ENCODE data around the gene DUOX1. TPM values are rescaled to one million over a fixed set of nuclear protein-coding genes. Genes with fewer than 3 reads are reported as not detected.

DUOX1 gene
- total RNA-seq, 4 donors from 2014 or later = 87.5 to 202 (median 122) TPM

DNA sequence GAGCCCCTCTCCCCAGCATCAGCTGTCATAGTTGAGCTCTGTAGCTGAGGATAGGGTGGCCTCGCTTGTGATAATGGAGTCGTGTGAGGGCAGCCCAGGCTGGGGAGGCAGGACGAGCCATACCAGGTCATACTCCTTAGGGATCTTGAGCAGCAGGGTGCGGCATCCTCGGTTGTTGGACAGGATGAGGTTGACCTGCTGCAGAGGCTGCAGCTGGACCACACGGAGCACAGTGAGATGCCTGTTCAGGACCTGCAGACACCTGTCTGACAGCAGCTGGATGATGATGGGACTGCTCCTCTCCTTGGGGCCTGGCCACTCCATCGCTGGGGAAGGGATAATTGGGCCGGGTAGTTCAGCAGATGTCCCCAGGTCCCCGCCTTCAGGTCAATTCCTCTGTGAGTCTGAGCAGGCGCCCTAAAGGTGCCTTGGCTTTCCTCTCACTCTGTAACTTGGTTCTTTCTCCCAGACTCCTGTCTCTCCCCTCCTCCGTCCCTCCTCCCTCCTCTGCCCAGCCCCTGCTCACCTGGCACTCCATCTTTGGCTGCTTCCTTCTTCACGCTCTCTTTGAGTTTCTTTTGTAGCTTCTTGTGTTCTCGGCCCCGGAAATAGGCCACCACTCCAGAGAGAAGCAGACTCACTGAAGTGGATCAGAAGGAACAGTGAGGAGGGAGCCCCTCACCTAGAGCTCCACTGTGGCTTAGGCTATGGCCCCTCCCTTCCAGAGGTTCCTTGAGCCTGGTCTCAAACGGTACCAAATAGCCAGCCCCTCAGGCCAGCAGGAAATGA is 23.6 kb upstream of the DUOX1 start:
- H3K27ac ChIP-seq = no peak overlapping the region

DNA sequence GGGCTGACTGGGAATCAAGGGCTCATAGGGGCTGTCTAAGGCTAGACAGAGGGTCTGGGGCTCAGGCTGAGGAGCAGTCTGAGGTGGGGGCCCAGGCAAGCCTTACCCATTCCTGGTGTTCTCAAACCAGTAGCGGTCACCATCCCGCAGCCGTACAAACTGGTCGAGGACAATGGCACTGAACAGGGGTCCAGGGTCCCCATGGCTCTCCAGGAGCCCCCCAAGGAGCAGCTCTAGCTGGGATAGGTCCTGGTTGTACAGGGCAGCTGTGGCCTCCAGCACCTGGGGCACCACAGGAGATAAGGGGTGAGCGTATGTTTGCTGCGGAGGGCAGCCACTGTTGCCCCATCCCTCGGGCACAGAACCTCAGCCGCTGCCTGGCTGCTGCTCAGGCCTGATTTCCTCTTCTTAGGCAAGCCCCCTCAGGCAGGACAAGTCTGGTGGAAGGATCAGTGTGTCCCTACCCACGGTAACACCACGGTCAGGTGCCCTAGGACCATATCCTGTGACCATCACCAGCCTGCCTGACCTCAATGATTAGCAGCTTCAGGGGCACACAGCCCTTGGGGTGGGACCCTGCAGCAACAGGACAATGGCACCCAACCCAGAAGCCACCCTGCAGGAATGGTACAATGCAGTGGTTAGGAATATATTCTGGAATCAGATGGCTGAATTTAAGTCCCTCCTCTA is 21.7 kb upstream of the DUOX1 start:
- Histone ChIP-seq H3K27me3 (peaks cover 10 to 62% (median 12%) of the 10 kb centered on the region in 4 donors), H3K36me3 (peaks cover 0 to 3% (median 0%) of the 10 kb centered on the region in 3 donors), H3K27ac (no peak overlapping the region), H3K4me3 (no peak overlapping the region), H3K4me1 (peaks cover 7 to 23% (median 17%) of the 10 kb centered on the region in 3 donors), H3K9me3 (no peaks in the 10 kb centered on the region)
- TF ChIP-seq, protein P1, sequence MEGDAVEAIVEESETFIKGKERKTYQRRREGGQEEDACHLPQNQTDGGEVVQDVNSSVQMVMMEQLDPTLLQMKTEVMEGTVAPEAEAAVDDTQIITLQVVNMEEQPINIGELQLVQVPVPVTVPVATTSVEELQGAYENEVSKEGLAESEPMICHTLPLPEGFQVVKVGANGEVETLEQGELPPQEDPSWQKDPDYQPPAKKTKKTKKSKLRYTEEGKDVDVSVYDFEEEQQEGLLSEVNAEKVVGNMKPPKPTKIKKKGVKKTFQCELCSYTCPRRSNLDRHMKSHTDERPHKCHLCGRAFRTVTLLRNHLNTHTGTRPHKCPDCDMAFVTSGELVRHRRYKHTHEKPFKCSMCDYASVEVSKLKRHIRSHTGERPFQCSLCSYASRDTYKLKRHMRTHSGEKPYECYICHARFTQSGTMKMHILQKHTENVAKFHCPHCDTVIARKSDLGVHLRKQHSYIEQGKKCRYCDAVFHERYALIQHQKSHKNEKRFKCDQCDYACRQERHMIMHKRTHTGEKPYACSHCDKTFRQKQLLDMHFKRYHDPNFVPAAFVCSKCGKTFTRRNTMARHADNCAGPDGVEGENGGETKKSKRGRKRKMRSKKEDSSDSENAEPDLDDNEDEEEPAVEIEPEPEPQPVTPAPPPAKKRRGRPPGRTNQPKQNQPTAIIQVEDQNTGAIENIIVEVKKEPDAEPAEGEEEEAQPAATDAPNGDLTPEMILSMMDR (IDR thresholded peaks at IDR 0.05) = no peak
- WGBS, 2 donors = 87 to 88% methylated on average over 3 to 4 of the region's 10 CpGs
- no peak for DNase-seq
- intact Hi-C loops (cut with DNase I) = no loop called here

More for the DNA sequence above, 23.6 kb upstream of the DUOX1 start:
- H3K36me3 ChIP-seq = peaks cover 0 to 3% (median 0%) of the 10 kb centered on the region in 3 donors
- H3K4me3 ChIP-seq = no peak overlapping the region
- DNase-seq = no peak
- peaks cover 0 to 11% (median 0%) of the 10 kb centered on the region in 3 donors for H3K4me1 ChIP-seq
- intact Hi-C loops (cut with DNase I) = no loop called here
- no peaks in the 10 kb centered on the region for H3K9me3 ChIP-seq
- WGBS, 2 donors = 85 to 90% methylated on average over 10 to 12 of the region's 15 CpGs
- peaks cover 0 to 43% (median 0%) of the 10 kb centered on the region in 4 donors for H3K27me3 ChIP-seq
- TF ChIP-seq POLR2A (IDR thresholded peaks at IDR 0.05) = no peak
- TF ChIP-seq, protein P1 (IDR thresholded peaks at IDR 0.05) = no peak

DNA sequence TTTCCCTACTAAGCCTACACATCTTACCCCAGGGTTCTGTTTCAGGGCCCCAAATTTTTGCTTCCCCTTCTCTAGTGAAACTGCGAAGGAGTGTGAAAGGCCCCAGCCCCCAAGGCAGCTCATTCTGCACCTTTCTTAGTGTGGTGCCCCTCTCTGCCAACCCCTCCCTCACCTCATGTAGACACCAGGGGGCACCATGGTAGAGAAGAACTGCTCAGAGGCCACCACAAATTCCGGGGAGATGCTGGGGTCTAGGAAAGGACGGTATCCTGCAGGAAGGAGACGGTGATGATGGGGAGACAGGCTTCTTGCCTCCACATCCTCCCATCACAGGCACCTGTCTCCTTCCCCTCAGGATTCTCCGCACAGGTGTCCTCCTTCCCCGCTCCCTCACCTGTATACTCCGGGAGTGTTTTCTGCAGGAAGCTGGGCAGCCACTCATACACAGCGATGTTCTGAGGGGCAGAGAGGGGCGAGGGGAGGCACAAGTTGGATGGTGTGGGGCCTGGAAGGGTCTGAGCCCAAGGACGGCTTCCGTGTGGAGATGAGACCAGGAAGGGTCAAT is 19.5 kb upstream of the DUOX1 start:
- no peak for DNase-seq
- peaks cover 14 to 84% (median 16%) of the 10 kb centered on the region in 4 donors for H3K27me3 ChIP-seq
- WGBS, 2 donors = 62 to 64% methylated on average over 7 to 10 of the region's 11 CpGs

DNA sequence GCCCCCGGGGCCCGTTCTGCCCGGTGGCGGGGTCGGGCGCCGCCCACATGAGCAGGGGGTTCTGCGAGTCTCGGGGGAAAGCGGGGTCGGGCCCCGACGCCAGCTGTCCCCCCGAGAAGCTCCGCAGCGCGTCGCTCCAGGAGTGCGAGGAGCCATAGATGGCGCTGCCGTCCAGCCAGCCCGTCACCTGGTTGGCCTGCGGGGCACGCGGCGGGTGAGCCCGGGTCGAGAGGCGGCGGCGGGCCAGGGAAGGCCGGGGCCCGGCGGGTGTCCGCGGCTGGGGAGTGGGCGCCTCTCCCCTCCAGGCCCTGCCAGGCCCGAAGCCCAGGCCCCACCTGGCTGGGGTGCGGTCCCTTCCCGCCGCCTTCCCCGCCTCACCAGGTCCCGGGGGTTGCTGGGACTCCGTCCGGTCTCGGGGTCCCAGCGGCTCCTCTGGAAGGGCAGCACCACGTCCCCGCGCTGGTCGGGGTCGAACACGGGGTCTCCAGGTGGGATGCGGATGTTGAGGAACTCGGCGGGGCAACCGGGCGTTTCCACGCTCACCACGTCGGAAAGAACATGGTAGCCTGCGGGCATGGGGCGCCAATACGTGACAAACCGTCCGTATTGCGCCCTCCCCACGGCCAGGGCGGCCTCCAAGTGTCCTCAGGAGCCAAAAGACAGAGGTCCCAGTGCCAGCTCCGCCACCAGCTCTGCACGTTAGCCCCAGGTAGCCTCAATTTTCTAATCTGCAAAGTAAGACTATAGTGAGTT is 18.2 kb upstream of the DUOX1 start:
- no peaks in the 10 kb centered on the region for H3K36me3 ChIP-seq
- H3K27ac ChIP-seq = no peak overlapping the region
- H3K27me3 ChIP-seq = peaks cover 19 to 87% (median 22%) of the 10 kb centered on the region in 4 donors
- no peaks in the 10 kb centered on the region for H3K9me3 ChIP-seq
- 11 to 58% methylated on average over 2 to 3 of the region's 71 CpGs for WGBS, 2 donors
- TF ChIP-seq, protein P1 (IDR thresholded peaks at IDR 0.05) = no peak
- no peak for TF ChIP-seq POLR2A (IDR thresholded peaks at IDR 0.05)
- intact Hi-C loops (cut with DNase I) = no loop called here
- peaks cover 17 to 53% (median 28%) of the 10 kb centered on the region in 3 donors for H3K4me1 ChIP-seq
- peak overlapping the region in 2 of 4 donors; percentile 21 to 51 for H3K4me3 ChIP-seq
- no peak for DNase-seq

More for the DNA sequence above, 19.5 kb upstream of the DUOX1 start:
- Histone ChIP-seq H3K36me3 (peaks cover 0 to 3% (median 0%) of the 10 kb centered on the region in 3 donors), H3K4me1 (peaks cover 17 to 42% (median 23%) of the 10 kb centered on the region in 3 donors), H3K9me3 (no peaks in the 10 kb centered on the region), H3K27ac (no peak overlapping the region), H3K4me3 (no peak overlapping the region)
- intact Hi-C loops (cut with DNase I) = no loop called here
- TF ChIP-seq, protein P1 (IDR thresholded peaks at IDR 0.05) = peak in 1 of 6 experiments; percentile 7
- TF ChIP-seq POLR2A (IDR thresholded peaks at IDR 0.05) = no peak
